Liver (tissue), 2 donors: ENCODE measurements around the gene SLIT3.

Source experiments
- FOXA1 ChIP-seq: IDR thresholded peaks from 2 replicates; pipeline ENCODE4 v1.6.1; 2016; ENCODE audit warnings: antibody characterized with exemption
- SP1 ChIP-seq: IDR thresholded peaks from 2 replicates; pipeline ENCODE4 v1.6.1; 2018; ENCODE audit warnings: antibody characterized with exemption, mild to moderate bottlenecking
- donor health status: healthy.

GRCh38 chr5:168734119-168734518 lies 566.8 kb downstream of the SLIT3 start:
- TF ChIP-seq SP1, result no peak
- TF ChIP-seq FOXA1, result no peak
